ENCODE results near the gene LRP1.
A peak's percentile ranks its signal among the peaks of the same experiment; 100 is the strongest.

LRP1 gene

DNA sequence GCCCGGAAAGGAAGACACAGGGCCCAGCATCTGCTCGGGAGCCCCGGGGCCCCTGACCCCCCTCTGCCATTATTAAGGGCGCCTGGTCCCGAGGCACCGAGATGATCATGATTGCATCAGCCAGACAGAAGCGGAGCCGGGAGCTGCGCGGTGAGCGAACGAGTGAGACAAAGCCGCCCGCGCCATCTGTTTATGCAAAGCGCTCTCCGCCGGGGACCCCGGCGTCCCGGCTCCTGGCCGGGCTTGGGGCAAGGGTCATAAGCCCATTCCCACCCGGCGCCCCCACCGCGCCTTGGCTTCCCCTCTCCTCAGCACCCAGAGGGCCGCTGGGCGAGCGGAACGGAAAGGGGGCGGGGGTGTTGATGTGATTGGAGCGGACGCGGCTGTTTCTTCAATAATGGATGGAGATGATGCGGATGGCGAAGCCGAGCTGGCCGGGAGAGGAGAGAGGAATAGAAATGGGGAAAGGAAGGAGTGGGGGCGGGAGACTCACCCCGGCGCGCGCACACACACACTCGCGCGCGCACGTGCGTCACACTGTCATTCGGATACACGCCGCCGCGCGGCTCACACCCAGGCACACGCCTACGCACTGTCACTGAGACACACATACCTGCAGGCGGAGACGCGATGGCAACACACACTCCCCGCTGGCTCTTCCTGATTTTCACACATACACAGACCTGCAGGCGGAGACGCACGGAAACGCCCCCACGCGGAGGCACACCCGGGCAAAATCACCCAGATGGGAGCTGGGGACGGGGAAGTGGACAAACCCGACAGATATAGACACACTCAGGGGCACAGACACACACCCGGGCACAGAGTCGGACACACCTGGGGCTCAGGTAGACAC lies 112.0 kb downstream of the LRP1 start:
- peak overlapping the region; percentile 88 for H3K9ac ChIP-seq (ENCODE audit: low read length)
- TF ChIP-seq EZH2phosphoT487 (IDR thresholded peaks at IDR 0.05; ENCODE audit: low read depth), result no peak
- TF ChIP-seq, protein P1, sequence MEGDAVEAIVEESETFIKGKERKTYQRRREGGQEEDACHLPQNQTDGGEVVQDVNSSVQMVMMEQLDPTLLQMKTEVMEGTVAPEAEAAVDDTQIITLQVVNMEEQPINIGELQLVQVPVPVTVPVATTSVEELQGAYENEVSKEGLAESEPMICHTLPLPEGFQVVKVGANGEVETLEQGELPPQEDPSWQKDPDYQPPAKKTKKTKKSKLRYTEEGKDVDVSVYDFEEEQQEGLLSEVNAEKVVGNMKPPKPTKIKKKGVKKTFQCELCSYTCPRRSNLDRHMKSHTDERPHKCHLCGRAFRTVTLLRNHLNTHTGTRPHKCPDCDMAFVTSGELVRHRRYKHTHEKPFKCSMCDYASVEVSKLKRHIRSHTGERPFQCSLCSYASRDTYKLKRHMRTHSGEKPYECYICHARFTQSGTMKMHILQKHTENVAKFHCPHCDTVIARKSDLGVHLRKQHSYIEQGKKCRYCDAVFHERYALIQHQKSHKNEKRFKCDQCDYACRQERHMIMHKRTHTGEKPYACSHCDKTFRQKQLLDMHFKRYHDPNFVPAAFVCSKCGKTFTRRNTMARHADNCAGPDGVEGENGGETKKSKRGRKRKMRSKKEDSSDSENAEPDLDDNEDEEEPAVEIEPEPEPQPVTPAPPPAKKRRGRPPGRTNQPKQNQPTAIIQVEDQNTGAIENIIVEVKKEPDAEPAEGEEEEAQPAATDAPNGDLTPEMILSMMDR (IDR thresholded peaks at IDR 0.05; ENCODE audit: low read depth, low read length), result peak; percentile 17
- peak overlapping the region; percentile 100 for H3K4me2 ChIP-seq (ENCODE audit: low read length)
- H3K4me1 ChIP-seq (ENCODE audit: low read length), result peaks cover 35% of the 10 kb centered on the region
- peak overlapping the region; percentile 47; the same call in 1 of the 2 replicates for H2AFZ ChIP-seq (ENCODE audit: low read depth, low read length)
- H3K4me3 ChIP-seq (ENCODE audit: low read length), result peak overlapping the region; percentile 91
- no peaks in the 10 kb centered on the region for H3K9me3 ChIP-seq (ENCODE audit: insufficient read depth, low read length)
- H3K79me2 ChIP-seq (ENCODE audit: low read length), result no peaks in the 10 kb centered on the region
- peaks cover 2% of the 10 kb centered on the region; the same call in 1 of the 2 replicates for H4K20me1 ChIP-seq (ENCODE audit: insufficient read depth, low read length)
- H3K27ac ChIP-seq (ENCODE audit: low read length), result peak overlapping the region; percentile 46
- H3K27me3 ChIP-seq (ENCODE audit: low read depth, low read length), result peaks cover 30% of the 10 kb centered on the region
- no peaks in the 10 kb centered on the region for H3K36me3 ChIP-seq (replicated peaks; ENCODE audit: low read depth, low read length)

DNA sequence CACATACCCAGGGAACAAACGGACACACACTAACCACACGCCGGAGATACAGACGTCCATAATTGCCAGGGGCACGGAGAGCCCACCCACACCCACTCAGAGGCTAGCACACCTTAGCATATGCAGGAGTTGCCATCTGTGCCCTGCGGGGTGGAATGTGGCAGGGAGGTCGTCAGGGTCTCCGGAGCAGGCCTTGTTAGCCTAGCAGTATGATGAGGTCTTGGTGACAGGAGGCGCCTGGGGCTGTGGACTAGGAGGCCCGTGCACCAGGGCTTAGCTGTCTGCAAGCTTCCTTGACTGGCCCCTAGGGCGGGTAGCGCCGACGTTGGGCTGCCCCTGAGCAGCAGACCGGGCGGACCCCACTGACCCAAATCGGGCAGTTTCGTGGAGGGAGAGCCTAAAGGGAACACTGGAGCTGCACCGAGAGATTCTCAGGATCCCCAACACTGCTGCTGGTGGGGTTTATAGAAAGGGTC lies 112.7 kb downstream of the LRP1 start:
- Histone ChIP-seq H4K20me1 (ENCODE audit: insufficient read depth, low read length) (no peaks in the 10 kb centered on the region; the same call in 1 of the 2 replicates), H3K4me1 (ENCODE audit: low read length) (peaks cover 35% of the 10 kb centered on the region), H3K9me3 (ENCODE audit: insufficient read depth, low read length) (no peaks in the 10 kb centered on the region), H3K36me3 (replicated peaks; ENCODE audit: low read depth, low read length) (no peaks in the 10 kb centered on the region), H2AFZ (ENCODE audit: low read depth, low read length) (no peak overlapping the region), H3K27ac (ENCODE audit: low read length) (no peak overlapping the region), H3K9ac (ENCODE audit: low read length) (peak overlapping the region; percentile 88), H3K27me3 (ENCODE audit: low read depth, low read length) (peaks cover 30% of the 10 kb centered on the region), H3K4me3 (ENCODE audit: low read length) (peak overlapping the region; percentile 91), H3K4me2 (ENCODE audit: low read length) (peak overlapping the region; percentile 100), H3K79me2 (ENCODE audit: low read length) (no peaks in the 10 kb centered on the region)
- no peak for TF ChIP-seq EZH2phosphoT487 (IDR thresholded peaks at IDR 0.05; ENCODE audit: low read depth)
- TF ChIP-seq, protein P1 (IDR thresholded peaks at IDR 0.05; ENCODE audit: low read depth, low read length), result no peak

DNA sequence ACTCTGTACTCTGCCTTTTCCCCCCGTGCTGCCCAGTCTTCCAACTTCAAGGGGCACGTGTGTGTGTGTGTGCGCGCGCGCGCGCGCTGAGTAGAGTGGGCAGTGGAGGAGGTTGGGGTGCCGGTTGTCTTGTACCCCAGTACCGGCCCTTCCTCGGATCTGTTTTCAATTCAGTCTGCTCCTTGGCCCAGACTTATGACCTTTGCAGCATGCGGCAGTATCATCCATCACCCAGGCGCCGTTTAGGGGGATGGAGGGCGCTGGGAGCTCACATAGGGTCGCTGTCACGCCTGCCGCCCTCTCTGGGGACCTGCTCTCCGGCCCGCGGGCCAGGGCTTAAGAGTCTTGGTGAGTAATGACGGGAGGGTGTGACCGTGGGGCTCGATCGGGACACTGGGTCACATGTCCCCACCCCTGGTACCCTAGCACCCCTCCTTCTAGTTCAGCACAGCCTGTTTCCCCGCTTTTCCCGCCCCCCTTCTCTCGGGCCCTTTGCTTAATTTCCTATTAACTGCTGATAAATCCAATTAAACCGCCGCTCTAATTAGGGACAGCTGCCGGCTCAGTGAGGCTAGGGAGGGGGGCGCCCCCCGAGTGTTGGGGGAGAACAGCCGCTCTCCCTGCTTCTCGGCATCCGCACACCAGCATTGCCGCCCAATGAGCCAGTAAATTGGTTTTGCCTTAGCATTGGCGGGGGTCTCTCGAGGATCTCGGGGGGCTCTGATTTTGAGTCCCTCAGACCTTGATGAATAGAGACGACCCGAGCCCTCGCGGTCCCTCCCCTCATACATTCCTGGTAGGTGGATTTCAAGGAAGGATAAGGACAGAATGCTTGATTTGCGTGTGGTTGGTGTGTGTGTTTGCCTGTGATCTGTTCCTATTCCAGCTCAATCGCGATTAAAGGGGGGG lies 113.4 kb downstream of the LRP1 start:
- Histone ChIP-seq H3K4me1 (ENCODE audit: low read length) (peaks cover 35% of the 10 kb centered on the region), H3K27ac (ENCODE audit: low read length) (no peak overlapping the region), H3K9me3 (ENCODE audit: insufficient read depth, low read length) (no peaks in the 10 kb centered on the region), H3K4me3 (ENCODE audit: low read length) (peak overlapping the region; percentile 91), H3K4me2 (ENCODE audit: low read length) (peak overlapping the region; percentile 100), H3K79me2 (ENCODE audit: low read length) (no peaks in the 10 kb centered on the region), H3K36me3 (replicated peaks; ENCODE audit: low read depth, low read length) (no peaks in the 10 kb centered on the region), H4K20me1 (ENCODE audit: insufficient read depth, low read length) (no peaks in the 10 kb centered on the region; the same call in 1 of the 2 replicates), H3K27me3 (ENCODE audit: low read depth, low read length) (peaks cover 30% of the 10 kb centered on the region), H2AFZ (ENCODE audit: low read depth, low read length) (no peak overlapping the region), H3K9ac (ENCODE audit: low read length) (no peak overlapping the region)
- TF ChIP-seq, protein P1 (IDR thresholded peaks at IDR 0.05; ENCODE audit: low read depth, low read length), result no peak
- TF ChIP-seq EZH2phosphoT487 (IDR thresholded peaks at IDR 0.05; ENCODE audit: low read depth), result no peak; the same call in 1 of the 2 replicates

Measured in OCI-LY3 (cell line).